Measurements from ENCODE around the gene RPH3AL.

RPH3AL gene

DNA sequence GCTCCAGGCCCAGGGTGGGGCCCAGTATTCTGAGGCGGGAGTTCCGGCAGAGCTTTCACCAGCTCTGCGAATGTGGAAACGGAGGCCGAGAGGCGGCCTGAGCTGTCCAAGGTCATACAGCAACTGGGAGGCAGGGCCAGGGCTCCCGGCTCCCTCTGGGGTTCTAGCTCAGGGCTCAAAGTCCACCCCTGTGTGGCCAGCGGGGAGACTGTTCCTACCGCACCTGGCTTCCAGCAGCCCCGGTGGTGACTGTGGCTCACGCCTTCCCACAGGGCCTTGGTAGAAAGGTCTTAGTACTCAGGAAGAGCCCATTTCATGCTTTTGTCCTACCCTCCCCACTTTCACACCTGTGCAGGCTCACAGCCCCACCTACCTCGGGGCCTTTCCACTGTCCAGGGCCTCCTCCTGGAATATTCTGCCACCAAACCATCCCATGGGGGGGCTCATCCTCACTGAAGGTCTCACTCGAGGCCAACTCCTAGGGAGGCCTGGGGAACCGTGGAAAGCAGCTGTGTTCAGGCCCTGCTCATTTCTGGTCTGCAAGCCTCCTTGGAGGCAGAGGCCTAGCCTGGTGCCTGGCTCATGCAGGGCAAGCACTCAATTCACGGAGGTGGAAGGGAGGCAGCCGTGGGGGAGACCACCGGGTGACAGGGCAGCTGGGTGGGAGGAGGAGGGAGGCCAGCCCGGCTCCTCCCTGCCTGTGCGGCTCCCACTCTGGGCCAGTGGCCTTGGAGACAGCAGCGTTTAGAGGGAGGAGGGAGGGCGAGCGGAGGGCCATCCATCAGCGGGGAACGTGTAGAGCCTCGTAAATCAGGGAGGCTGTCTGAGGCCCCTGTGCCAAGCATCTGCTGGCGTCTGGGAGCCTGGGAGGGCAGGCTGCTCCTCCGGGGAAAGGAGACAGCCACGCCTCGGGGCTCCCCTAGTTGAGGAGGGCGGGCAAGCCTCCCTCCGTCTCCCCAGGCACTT lies 158.5 kb downstream of the RPH3AL start:
- Histone ChIP-seq H3K4me1 (ENCODE audit: control insufficient read depth, insufficient read depth, low read length) (no peaks in the 10 kb centered on the region), H3K27me3 (ENCODE audit: control insufficient read depth, insufficient read depth, low read length) (peaks cover 3% of the 10 kb centered on the region), H3K27ac (ENCODE audit: low read depth, low read length) (no peak overlapping the region), H3K4me3 (ENCODE audit: low read length) (no peak overlapping the region), H3K9ac (ENCODE audit: low read length) (no peak overlapping the region), H3K36me3 (ENCODE audit: control insufficient read depth, insufficient read depth, low read length) (no peaks in the 10 kb centered on the region)

DNA sequence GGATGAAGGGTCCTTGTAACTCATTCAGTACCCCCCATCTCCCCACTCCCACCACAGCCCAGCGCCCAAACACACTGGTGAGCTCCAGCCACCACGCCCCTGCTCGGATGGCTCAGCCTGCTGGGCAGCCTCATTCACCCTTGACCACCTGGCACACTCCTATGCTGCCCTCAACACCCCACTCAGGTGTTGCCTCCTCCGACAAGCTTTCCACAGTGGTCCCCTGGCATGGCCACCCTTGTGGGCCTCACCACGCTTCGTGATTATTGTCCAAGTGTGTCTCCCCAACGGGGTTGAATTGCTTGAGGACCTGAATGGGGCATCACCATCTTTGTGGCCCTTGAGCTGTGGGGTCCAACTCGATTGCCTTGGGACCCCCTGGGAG lies 159.2 kb downstream of the RPH3AL start:
- H3K4me3 ChIP-seq (ENCODE audit: low read length), result no peak overlapping the region
- peaks cover 3% of the 10 kb centered on the region for H3K27me3 ChIP-seq (ENCODE audit: control insufficient read depth, insufficient read depth, low read length)
- no peak overlapping the region for H3K9ac ChIP-seq (ENCODE audit: low read length)
- H3K4me1 ChIP-seq (ENCODE audit: control insufficient read depth, insufficient read depth, low read length), result no peaks in the 10 kb centered on the region
- H3K36me3 ChIP-seq (ENCODE audit: control insufficient read depth, insufficient read depth, low read length), result no peaks in the 10 kb centered on the region
- H3K27ac ChIP-seq (ENCODE audit: low read depth, low read length), result no peak overlapping the region

DNA sequence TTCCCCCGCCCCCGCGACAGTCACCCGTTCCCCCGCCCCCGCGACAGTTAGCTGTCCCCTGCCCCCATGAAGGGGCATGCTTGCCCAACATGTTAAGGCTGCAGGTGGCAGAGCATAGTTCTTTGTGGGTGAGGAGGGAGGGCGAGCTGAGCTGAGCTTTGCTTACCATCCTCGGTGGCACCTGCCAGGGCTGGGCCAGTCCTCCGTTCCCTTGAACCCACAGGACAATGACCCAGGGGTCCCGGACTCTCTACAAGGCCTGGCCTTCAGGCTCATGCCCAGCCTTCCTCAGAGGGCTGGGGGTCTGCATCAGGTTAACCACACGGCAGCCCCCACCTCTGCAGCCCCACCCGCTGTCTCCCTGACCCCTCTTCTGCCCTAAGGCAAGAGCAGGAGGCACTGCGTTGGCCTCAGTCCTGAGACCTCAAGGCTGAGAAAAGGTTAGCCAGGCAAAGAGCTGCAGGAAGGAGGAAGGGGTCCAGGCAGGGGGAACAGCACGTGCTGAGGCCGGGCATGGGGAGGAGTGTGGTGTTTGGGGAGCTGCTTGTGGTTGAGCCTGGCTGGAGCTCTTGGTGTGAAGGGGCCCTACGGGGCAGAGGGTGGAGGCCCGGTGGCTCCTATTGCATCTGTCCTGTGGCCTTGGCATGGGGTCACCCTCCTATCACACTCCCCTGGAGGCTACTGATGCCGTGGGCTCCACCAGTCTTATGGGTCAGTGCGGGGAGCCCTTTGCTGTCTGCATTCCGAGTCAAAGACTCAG lies 159.8 kb downstream of the RPH3AL start:
- no peak overlapping the region for H3K9ac ChIP-seq (ENCODE audit: low read length)
- H3K4me3 ChIP-seq (ENCODE audit: low read length), result no peak overlapping the region
- no peaks in the 10 kb centered on the region for H3K4me1 ChIP-seq (ENCODE audit: control insufficient read depth, insufficient read depth, low read length)
- no peak overlapping the region for H3K27ac ChIP-seq (ENCODE audit: low read depth, low read length)
- no peaks in the 10 kb centered on the region for H3K36me3 ChIP-seq (ENCODE audit: control insufficient read depth, insufficient read depth, low read length)
- peaks cover 3% of the 10 kb centered on the region for H3K27me3 ChIP-seq (ENCODE audit: control insufficient read depth, insufficient read depth, low read length)

DNA sequence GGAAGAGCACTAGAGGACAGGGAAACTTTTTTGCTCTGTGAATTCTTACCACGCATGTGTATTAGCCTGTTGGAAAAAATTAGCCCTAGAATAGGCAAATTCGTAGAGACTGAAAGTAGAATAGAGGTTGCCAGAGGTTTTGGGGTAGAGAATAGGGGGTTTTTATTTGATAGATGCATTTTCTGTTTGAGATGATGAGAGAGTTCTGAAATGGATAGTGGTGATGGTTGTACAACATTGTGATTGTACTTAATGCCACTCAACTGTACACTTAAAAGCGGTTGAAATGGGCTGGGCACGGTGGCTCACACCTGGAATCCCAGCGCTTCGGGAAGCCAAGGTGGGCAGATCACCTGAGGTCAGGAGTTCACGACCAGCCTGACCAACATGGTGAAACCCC lies 163.2 kb downstream of the RPH3AL start:
- peaks cover 3% of the 10 kb centered on the region for H3K27me3 ChIP-seq (ENCODE audit: control insufficient read depth, insufficient read depth, low read length)
- no peaks in the 10 kb centered on the region for H3K4me1 ChIP-seq (ENCODE audit: control insufficient read depth, insufficient read depth, low read length)
- H3K9ac ChIP-seq (ENCODE audit: low read length), result no peak overlapping the region
- H3K27ac ChIP-seq (ENCODE audit: low read depth, low read length), result no peak overlapping the region
- no peaks in the 10 kb centered on the region for H3K36me3 ChIP-seq (ENCODE audit: control insufficient read depth, insufficient read depth, low read length)
- no peak overlapping the region for H3K4me3 ChIP-seq (ENCODE audit: low read length)

DNA sequence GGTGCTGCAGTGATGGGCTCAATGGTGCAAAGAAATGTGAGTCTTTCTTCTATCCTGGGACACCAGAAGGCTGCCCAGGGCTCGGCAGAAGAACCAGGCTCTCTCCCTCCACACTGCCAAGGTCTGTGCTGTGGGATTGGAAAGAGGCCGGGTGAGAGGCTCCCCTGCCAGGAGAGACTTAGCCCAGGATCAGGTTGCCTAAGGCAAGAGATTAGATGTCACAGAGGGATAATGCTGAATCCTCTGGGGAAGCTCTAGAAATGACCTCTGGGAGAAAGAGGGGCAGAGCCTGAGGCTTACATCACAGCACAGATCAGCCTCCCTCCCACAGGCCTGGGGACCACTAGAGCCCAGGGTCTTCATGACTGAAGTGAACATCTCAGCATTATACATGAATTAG lies 165.5 kb downstream of the RPH3AL start:
- H3K9ac ChIP-seq (ENCODE audit: low read length), result no peak overlapping the region

DNA sequence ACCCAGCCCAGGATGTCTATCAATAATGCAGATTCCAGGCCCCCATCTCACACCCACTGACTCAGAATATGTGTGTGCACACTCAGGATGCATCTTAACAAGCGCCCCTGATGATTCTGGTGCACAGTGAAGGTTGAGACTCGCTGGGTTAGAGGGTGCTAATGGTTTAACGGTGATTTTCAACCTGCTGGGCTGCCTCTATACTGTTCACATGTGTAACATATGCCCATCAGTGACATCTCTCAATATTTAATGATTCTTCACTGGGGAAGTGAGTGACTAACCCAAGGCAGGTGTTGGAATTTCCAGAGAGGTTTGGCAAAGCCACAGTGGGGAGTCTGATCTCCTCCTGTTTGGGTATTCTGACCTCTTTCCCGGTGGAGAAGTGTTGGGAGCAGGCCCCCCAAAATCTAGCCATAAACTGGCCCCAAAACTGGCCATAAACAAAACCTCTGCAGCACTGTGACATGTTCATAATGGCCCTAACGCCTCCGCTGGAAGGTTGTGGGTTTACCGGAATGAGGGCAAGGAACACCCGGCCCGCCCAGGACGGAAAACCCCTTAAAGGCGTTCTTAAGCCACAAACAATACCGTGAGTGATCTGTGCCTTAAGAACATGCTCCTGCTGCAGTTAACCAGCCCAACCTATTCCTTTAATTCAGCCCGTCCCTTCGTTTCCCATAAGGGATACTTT lies 167.0 kb downstream of the RPH3AL start:
- Histone ChIP-seq H3K9ac (ENCODE audit: low read length) (no peak overlapping the region), H3K36me3 (ENCODE audit: control insufficient read depth, insufficient read depth, low read length) (no peaks in the 10 kb centered on the region), H3K4me1 (ENCODE audit: control insufficient read depth, insufficient read depth, low read length) (no peaks in the 10 kb centered on the region), H3K27me3 (ENCODE audit: control insufficient read depth, insufficient read depth, low read length) (peaks cover 13% of the 10 kb centered on the region), H3K4me3 (ENCODE audit: low read length) (no peak overlapping the region), H3K27ac (ENCODE audit: low read depth, low read length) (no peak overlapping the region)

More for the DNA sequence above, 165.5 kb downstream of the RPH3AL start:
- no peak overlapping the region for H3K27ac ChIP-seq (ENCODE audit: low read depth, low read length)
- peaks cover 10% of the 10 kb centered on the region for H3K27me3 ChIP-seq (ENCODE audit: control insufficient read depth, insufficient read depth, low read length)
- H3K36me3 ChIP-seq (ENCODE audit: control insufficient read depth, insufficient read depth, low read length), result no peaks in the 10 kb centered on the region
- no peak overlapping the region for H3K4me3 ChIP-seq (ENCODE audit: low read length)
- no peaks in the 10 kb centered on the region for H3K4me1 ChIP-seq (ENCODE audit: control insufficient read depth, insufficient read depth, low read length)

DNA sequence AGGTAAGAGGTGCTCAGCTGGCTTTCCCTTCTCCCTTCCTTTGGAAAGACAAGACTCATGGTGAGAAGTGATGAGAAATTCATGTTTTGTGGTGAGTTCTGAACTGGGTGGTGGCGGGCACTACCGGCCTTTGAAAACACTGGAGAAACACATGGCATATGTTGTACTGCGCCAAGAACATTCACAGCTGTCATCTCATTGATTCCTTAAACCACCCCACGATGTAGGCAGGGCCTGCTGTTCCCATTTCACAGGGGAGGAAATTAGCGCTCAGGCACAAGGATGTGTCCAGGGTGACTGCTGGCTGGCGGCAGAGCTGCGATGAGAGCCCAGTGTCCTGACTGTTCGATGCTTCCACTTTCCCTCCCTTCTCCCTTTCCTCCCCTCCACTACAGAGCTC lies 169.6 kb downstream of the RPH3AL start:
- Histone ChIP-seq H3K4me3 (ENCODE audit: low read length) (no peak overlapping the region), H3K27ac (ENCODE audit: low read depth, low read length) (no peak overlapping the region), H3K36me3 (ENCODE audit: control insufficient read depth, insufficient read depth, low read length) (no peaks in the 10 kb centered on the region), H3K4me1 (ENCODE audit: control insufficient read depth, insufficient read depth, low read length) (no peaks in the 10 kb centered on the region), H3K27me3 (ENCODE audit: control insufficient read depth, insufficient read depth, low read length) (peaks cover 17% of the 10 kb centered on the region), H3K9ac (ENCODE audit: low read length) (no peak overlapping the region)

DNA sequence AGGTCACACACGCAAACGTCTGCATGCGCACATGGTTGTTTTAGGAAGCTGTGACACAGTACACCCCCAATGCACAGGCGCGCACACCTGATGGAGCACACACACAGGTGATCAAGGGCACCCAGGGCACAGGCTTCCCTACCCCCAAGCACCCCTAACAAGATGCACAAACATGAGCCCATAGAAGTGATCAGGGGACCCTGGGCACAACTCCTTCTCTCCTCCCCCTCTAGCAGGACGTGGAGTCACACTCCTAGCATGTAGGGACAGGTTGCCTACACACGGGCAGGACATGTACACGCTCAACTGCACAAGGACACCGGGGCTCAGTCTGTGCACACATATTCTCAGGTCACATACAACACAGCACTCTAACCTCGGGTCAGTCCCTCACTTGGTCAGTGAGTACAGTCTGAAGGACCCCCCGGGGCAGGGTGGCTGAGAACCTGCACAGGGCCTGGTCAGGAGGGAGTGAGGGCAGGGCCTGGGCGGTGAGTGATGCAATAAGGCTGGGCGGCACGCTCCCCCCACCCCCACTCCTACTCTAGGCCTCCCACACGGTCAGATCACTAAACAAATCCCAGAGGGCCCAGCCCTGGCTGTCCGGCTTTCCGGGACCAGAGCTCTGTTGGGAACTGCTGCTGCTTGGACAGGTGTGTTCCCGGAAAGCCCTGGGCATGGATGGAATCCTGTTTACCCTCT lies 170.4 kb downstream of the RPH3AL start:
- no peak overlapping the region for H3K27ac ChIP-seq (ENCODE audit: low read depth, low read length)
- H3K4me3 ChIP-seq (ENCODE audit: low read length), result peak overlapping the region; percentile 27
- H3K27me3 ChIP-seq (ENCODE audit: control insufficient read depth, insufficient read depth, low read length), result peaks cover 21% of the 10 kb centered on the region
- H3K9ac ChIP-seq (ENCODE audit: low read length), result no peak overlapping the region
- no peaks in the 10 kb centered on the region for H3K4me1 ChIP-seq (ENCODE audit: control insufficient read depth, insufficient read depth, low read length)
- H3K36me3 ChIP-seq (ENCODE audit: control insufficient read depth, insufficient read depth, low read length), result no peaks in the 10 kb centered on the region

DNA sequence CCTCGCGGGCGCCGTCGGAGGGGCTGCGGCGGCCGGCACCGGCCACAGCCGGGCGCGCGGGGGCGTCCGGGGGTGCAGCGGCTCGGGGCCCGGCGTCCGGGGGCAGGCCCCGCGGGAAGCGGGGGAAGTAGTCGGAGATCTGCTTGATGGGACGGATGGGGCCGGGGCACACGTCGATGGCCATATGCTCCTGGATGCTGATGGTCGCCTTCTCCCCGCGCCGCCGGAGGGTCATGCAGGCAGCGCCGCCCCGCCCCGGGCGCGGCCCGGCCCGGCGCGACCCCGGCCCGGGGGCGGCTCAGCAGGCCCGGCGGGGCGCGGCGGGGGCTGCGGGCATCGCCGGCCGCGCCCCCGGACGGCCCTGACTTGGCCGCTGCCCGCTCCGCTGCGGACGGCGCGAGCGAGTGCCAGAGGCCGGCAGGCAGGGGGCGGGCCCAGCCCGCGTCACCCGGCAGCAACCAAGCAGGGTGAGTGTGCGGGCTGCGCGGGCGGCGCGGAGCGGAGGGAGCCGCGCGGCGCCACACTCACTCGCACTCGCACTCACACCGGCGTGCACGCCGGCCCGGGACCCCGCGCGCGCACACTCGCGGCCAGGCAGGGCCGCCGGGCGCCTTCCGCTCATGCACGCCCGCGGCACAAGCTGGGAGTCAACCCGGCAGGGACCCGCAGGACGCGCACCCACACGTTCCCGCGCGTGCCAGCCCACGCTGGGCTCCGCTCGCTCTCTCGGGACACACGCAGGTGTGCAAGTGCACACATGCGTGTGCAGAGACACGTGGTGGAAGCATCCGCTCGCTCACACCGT lies 171.2 kb downstream of the RPH3AL start, which contains the start of gene DOC2B:
TSS of gene DOC2B (minus strand) at position 406 of the 805 bp plus-strand sequence. CDS start at position 235, 171 bp downstream.
- H3K36me3 ChIP-seq (ENCODE audit: control insufficient read depth, insufficient read depth, low read length), result no peaks in the 10 kb centered on the region
- peak within 1 kb of the TSS; percentile 27 for H3K4me3 ChIP-seq (ENCODE audit: low read length)
- peaks cover 21% of the 10 kb centered on the region for H3K27me3 ChIP-seq (ENCODE audit: control insufficient read depth, insufficient read depth, low read length)
- H3K27ac ChIP-seq (ENCODE audit: low read depth, low read length), result no peak within 1 kb of the TSS
- no peaks in the 10 kb centered on the region for H3K4me1 ChIP-seq (ENCODE audit: control insufficient read depth, insufficient read depth, low read length)
- H3K9ac ChIP-seq (ENCODE audit: low read length), result no peak within 1 kb of the TSS

DNA sequence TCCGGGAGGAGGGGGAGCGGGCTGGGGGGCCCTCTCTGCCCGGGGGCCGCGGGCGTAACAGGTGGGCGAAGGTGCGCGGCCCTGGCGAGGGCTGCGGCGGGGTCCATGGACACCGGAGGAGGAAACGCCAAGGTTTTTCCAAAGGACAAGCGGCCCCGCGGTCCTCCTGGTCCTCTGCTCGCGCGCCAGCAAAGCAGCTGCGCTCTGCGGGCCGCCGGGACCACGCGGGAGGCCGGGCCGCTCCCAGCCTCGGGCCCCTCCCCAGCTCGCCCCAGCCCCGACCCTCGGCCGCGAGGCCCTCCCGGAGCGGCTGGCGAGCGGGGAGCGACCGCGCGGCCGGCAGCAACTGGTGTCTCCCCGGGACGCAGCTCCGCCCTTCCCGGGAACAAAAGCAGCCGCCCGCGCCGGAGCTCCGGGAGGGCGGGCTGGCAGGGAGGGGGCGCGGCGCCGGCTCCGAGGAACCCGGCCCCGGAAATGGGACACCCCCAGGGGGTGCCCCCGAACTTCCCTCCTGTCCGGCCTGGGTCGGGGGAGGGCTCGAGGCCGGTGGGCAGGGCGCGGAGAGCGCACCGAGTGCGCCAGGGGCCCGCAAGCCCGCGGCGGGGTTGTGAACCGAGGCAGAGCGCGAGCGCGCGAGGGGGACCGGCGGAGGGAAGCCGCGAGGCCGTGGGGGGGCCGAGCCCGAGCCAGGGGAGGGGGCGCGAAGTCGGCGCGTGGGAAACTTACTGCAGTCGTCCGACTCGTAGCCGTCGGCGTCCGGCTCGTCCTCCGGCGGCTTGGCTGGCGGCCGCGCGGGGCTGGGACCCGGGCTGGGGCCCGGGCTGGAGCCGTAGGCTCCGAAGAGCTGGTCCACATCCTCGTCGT lies 172.0 kb downstream of the RPH3AL start:
- H3K4me1 ChIP-seq (ENCODE audit: control insufficient read depth, insufficient read depth, low read length), result no peaks in the 10 kb centered on the region
- no peak overlapping the region for H3K9ac ChIP-seq (ENCODE audit: low read length)
- H3K4me3 ChIP-seq (ENCODE audit: low read length), result no peak overlapping the region
- H3K27ac ChIP-seq (ENCODE audit: low read depth, low read length), result no peak overlapping the region
- H3K27me3 ChIP-seq (ENCODE audit: control insufficient read depth, insufficient read depth, low read length), result peaks cover 21% of the 10 kb centered on the region
- no peaks in the 10 kb centered on the region for H3K36me3 ChIP-seq (ENCODE audit: control insufficient read depth, insufficient read depth, low read length)

All from rectal smooth muscle tissue (tissue), 1 donor.